K562 (cell line): ENCODE measurements around the gene SPANXA1. TPM values are rescaled to one million over a fixed set of nuclear protein-coding genes. Genes with fewer than 3 reads are reported as not detected.
"Not testable (repeated sequence)": the region's sequence is repeated elsewhere in the genome, so short reads cannot be mapped to it uniquely, and the experiment has no call there.

ENCODE experiments used
- ATAC-seq: fragments of 200-7000 bp; cut with Tn5 transposase; 3 replicates; pipeline ENCODE4 v1.9.1; 2020; ENCODE audit warnings: moderate library complexity
- Bru-seq: library from RNA; stranded (reverse); fragments of 400-500 nt; gene quantifications from one replicate; lab custom pipeline; 2021; lab: Mats Ljungman, UMichigan
- BruChase-seq, 2 experiments: library from RNA; stranded (reverse); fragments of 400-500 nt; gene quantifications; one replicate each; lab custom pipeline; 2021; lab: Mats Ljungman, UMichigan
- BruUV-seq: library from RNA; stranded (reverse); fragments of 400-500 nt; replicated peaks from 2 replicates; lab custom pipeline; 2021; lab: Mats Ljungman, UMichigan
- CTCF ChIA-PET: fragments of 300-600 bp; formaldehyde crosslinking; extraction: SDS; loops from one replicate; lab custom pipeline; 2021; ENCODE audit warnings: low intra/inter-chr PET ratio; lab: Yijun Ruan, JAX
- POLR2A ChIA-PET: fragments of 300-600, 350-650 bp; sonication (Branson Sonifier 250); formaldehyde crosslinking; extraction: SDS; loops from one replicate; lab custom pipeline; 2021; ENCODE audit warnings: antibody characterized with exemption, inconsistent platforms; lab: Yijun Ruan, JAX
- DNase-seq, 4 experiments: peaks; one replicate each; pipeline versions ENCODE4 v3.0.0 to v3.0.0-alpha.2; 2011 to 2018; ENCODE audit warnings: low spot score in 3 of 4, mixed read lengths in 3 of 4; ENCODE audit errors: extremely low read depth in 1 of 4
- FAIRE-seq: peaks from 2 replicates; lab custom pipeline; 2011; peaks lifted over from hg19 to GRCh38; lab: Jason Lieb, UNC
- H2AFZ ChIP-seq: 2 replicates; pipeline ENCODE4 v1.6.0; 2011; ENCODE audit warnings: low read depth, low read length, control low read depth, inconsistent platforms
- H3K27ac ChIP-seq: fragments of 200-600 bp; 3 replicates; pipeline ENCODE4 v1.8.0; 2011; ENCODE audit warnings: low read depth, mild to moderate bottlenecking, control low read depth, inconsistent platforms, low read length, moderate library complexity, mixed read lengths; ENCODE audit errors: extremely low read depth
- H3K27me3 ChIP-seq, 2 experiments: fragments of 300-600 bp in 1 of 2; 2 replicates in 1 of 2; 3 replicates in 1 of 2; pipeline versions ENCODE4 v1.6.0 to v1.8.0; 2011; ENCODE audit warnings: inconsistent platforms in 2 of 2, low read length in 2 of 2, mild to moderate bottlenecking in 1 of 2, mixed read lengths in 1 of 2, moderate library complexity in 1 of 2; ENCODE audit not compliant: control insufficient read depth in 2 of 2, insufficient read depth in 2 of 2
- H3K36me3 ChIP-seq: fragments of 300-600 bp; 3 replicates; pipeline ENCODE4 v1.8.0; 2011; ENCODE audit warnings: mild to moderate bottlenecking, low read length, inconsistent platforms; ENCODE audit not compliant: control insufficient read depth, insufficient read depth
- H3K4me1 ChIP-seq, 2 experiments: fragments of 200-600 bp in 1 of 2; replicated peaks in 1 of 2; 2 replicates in 1 of 2; 3 replicates in 1 of 2; pipeline versions ENCODE4 v1.5.1 to v1.8.0; 2011; ENCODE audit warnings: inconsistent platforms in 2 of 2, low read length in 2 of 2, mild to moderate bottlenecking in 1 of 2, mixed read lengths in 1 of 2, moderate library complexity in 1 of 2; ENCODE audit not compliant: control insufficient read depth in 2 of 2, insufficient read depth in 2 of 2
- H3K4me2 ChIP-seq: 2 replicates; pipeline ENCODE4 v1.6.1; 2011; ENCODE audit warnings: low read length, control low read depth, inconsistent platforms, mixed read lengths; ENCODE audit not compliant: insufficient read depth
- H3K4me3 ChIP-seq: fragments of 200-600 bp; sonication (generic), shearing (Covaris generic); 2 replicates; pipeline ENCODE4 v1.5.1; 2016; ENCODE audit warnings: control low read depth, inconsistent platforms
- H3K79me2 ChIP-seq: fragments of 200-600 bp; 3 replicates; pipeline ENCODE4 v1.8.0; 2011; ENCODE audit warnings: low read length, inconsistent platforms; ENCODE audit not compliant: control insufficient read depth, insufficient read depth
- H3K9ac ChIP-seq, 2 experiments: 2 replicates each; pipeline versions ENCODE4 v1.6.0 to v1.6.1; 2011; ENCODE audit warnings: low read depth in 2 of 2, low read length in 2 of 2, control low read depth in 1 of 2, inconsistent platforms in 1 of 2, mild to moderate bottlenecking in 1 of 2, mixed read lengths in 1 of 2; ENCODE audit not compliant: insufficient read depth in 1 of 2
- H3K9me1 ChIP-seq: one replicate; pipeline ENCODE4 v1.6.0; 2011; ENCODE audit warnings: inconsistent platforms, mild to moderate bottlenecking, low read length, moderate library complexity; ENCODE audit not compliant: control insufficient read depth, insufficient read depth
- H3K9me3 ChIP-seq: replicated peaks from 2 replicates; pipeline ENCODE4 v1.5.1; 2011; ENCODE audit warnings: low read depth, low read length, inconsistent platforms; ENCODE audit not compliant: control insufficient read depth, insufficient read depth
- H4K20me1 ChIP-seq: replicated peaks from 2 replicates; pipeline ENCODE4 v1.6.1; 2011; ENCODE audit warnings: low read length, inconsistent platforms, mixed read lengths; ENCODE audit not compliant: control insufficient read depth, insufficient read depth
- ELF4 ChIP-seq: fragments of 450-650 bp; formaldehyde crosslinking; IDR thresholded peaks from 2 replicates; pipeline ENCODE4 v1.4.0; 2022; ENCODE audit warnings: missing genetic modification characterization
- NEUROD1 ChIP-seq: fragments of 150-350 bp; IDR thresholded peaks from 2 replicates; pipeline ENCODE4 v1.6.1; 2014; ENCODE audit warnings: borderline replicate concordance, low read length, low read depth; ENCODE audit not compliant: partially characterized antibody
- ZBTB1 ChIP-seq: sonication (generic); formaldehyde crosslinking; IDR thresholded peaks from 2 replicates; pipeline ENCODE4 v1.8.1; 2023; ENCODE audit warnings: missing genetic modification reagents, low read depth, mild to moderate bottlenecking, borderline replicate concordance
- ZBTB7A ChIP-seq: IDR thresholded peaks from 2 replicates; pipeline ENCODE4 v1.6.1; 2011; ENCODE audit warnings: low read depth, mild to moderate bottlenecking, low read length, moderate library complexity, borderline replicate concordance; ENCODE audit not compliant: control insufficient read depth
- ZNF239 ChIP-seq: fragments of 250-450 bp; sonication (Bioruptor Pico); IDR thresholded peaks from 2 replicates; pipeline ENCODE4 v1.4.0; 2020; ENCODE audit warnings: mild to moderate bottlenecking
- WGBS: fragments of 100-300 bp; shearing (Covaris generic); methylation state at CpG from one replicate; pipeline ENCODE4 v1.1.6; 2016; ENCODE audit warnings: low coverage, mixed read lengths; ENCODE audit not compliant: insufficient coverage; ENCODE audit errors: missing lambda C conversion rate; 5-methylcytosine and 5-hydroxymethylcytosine counted together
- in situ Hi-C: fragments of 300-500 bp; cut with MboI; formaldehyde crosslinking; loops from 4 replicates; pipeline ENCODE4 v1.15.0; 2018; ENCODE audit warnings: inconsistent platforms, mixed read lengths
- intact Hi-C: fragments of 100-400 bp; cut with micrococcal nuclease; formaldehyde crosslinking; loops from 2 replicates; pipeline ENCODE4 v1.14.2; 2022
- long read RNA-seq, 3 experiments: library from polyadenylated mRNA in 2 of 3; library from RNA in 1 of 3; unstranded in 2 of 3; stranded (forward) in 1 of 3; transcript quantifications; one replicate each; pipeline ENCODE4 v2.0.0, GENCODE V29; 2019 to 2022
- polyA minus RNA-seq, 3 experiments: library from RNA; depleted of rRNA, polyadenylated mRNA; stranded (reverse); fragments of >200 nt; gene quantifications; 2 replicates each; pipeline ENCODE4 v1.2.3, GENCODE V29; 2011
- polyA plus RNA-seq, 8 experiments: library from polyadenylated mRNA; depleted of rRNA in 4 of 8; stranded (reverse) in 5 of 8; unstranded in 3 of 8; fragments of >200 nt; fragmentation: Nextera tagmentation in 2 of 8; fragmentation: Illumina TruSeq in 1 of 8; extraction: Ambion mirVana in 2 of 8; extraction: Trizol in 1 of 8; gene quantifications; 2 replicates each; pipeline versions ENCODE4 v1.2.1 to v1.2.3, GENCODE V29; 2011 to 2014; ENCODE audit warnings: inconsistent platforms in 1 of 8, missing spikeins in 1 of 8
- total RNA-seq, 7 experiments: library from RNA; depleted of rRNA in 6 of 7; stranded (reverse); fragments of >200 nt in 6 of 7; fragmentation: Illumina TruSeq in 2 of 7; extraction: Trizol in 2 of 7; gene quantifications; 2 replicates each; pipeline versions ENCODE4 v1.2.1 to v1.2.3, GENCODE V29; 2011 to 2021; ENCODE audit warnings: low replicate concordance in 1 of 7

Gene SPANXA1
- not detected in 2 replicates for total RNA-seq (2011; cell fraction: chromatin; rRNA removed; ENCODE audit: low replicate concordance)
- total RNA-seq (2011; cell fraction: nucleolus; rRNA removed), result not detected in 2 replicates
- not detected in 2 replicates for total RNA-seq (2011; cell fraction: nucleoplasm; rRNA removed)
- not detected in 2 replicates for total RNA-seq (2014; rRNA removed)
- not detected in 2 replicates for total RNA-seq (2014; rRNA removed; fragmentation: Illumina TruSeq; extraction: Trizol)
- total RNA-seq (2015; rRNA removed; fragmentation: Illumina TruSeq; extraction: Trizol), result not detected in 2 replicates
- total RNA-seq (2021), result not detected in 2 replicates
- not detected in 2 replicates for polyA plus RNA-seq (2011; rRNA removed)
- not detected in 2 replicates for polyA plus RNA-seq (2011; cell fraction: cytosol; rRNA removed)
- polyA plus RNA-seq (2011; cell fraction: nucleus; rRNA removed), result not detected in 2 replicates
- not detected in 2 replicates for polyA plus RNA-seq (2012)
- polyA plus RNA-seq (2014; fragmentation: Illumina TruSeq; extraction: Trizol), result not detected in 2 replicates
- under 1 TPM; 0.17 to 0.22 TPM for polyA plus RNA-seq (2014; fragmentation: Nextera tagmentation; extraction: Ambion mirVana)
- polyA plus RNA-seq (2014; rRNA removed), result not detected in 2 replicates
- not detected in 2 replicates for polyA minus RNA-seq (2011; rRNA and poly(A)+ RNA removed)
- not detected in 2 replicates for polyA minus RNA-seq (2011; cell fraction: cytosol; rRNA and poly(A)+ RNA removed)
- not detected in 2 replicates for polyA minus RNA-seq (2011; cell fraction: nucleus; rRNA and poly(A)+ RNA removed)
- Bru-seq, nascent RNA, result not detected
- not detected for BruChase-seq, experiment 1, labeled RNA remaining after a 2-hour chase
- BruChase-seq, experiment 2, labeled RNA remaining after a 6-hour chase, result not detected
- long read RNA-seq, experiment 1, result 0 reads
- long read RNA-seq, experiment 2, result 0 reads
- long read RNA-seq, experiment 3, result 0 reads

GRCh38 chrX:141584638-141585037 lies at the start of gene SPANXA1:
TSS of gene SPANXA1 (minus strand) at chrX:141584738. CDS start at chrX:141584678, 60 bp downstream.
- H3K9me1 ChIP-seq, BruUV-seq, H3K4me2 ChIP-seq, intact Hi-C loops, FAIRE-seq, ATAC-seq, H3K4me1 ChIP-seq, H3K27ac ChIP-seq, H3K79me2 ChIP-seq, H3K4me3 ChIP-seq, H2AFZ ChIP-seq, H3K27me3 ChIP-seq, H3K36me3 ChIP-seq, POLR2A ChIA-PET, H4K20me1 ChIP-seq, H3K9ac ChIP-seq, DNase-seq, CTCF ChIA-PET, H3K9me3 ChIP-seq, in situ Hi-C loops: not testable (repeated sequence)
- no CpG with 5 or more reads among the region's 10 CpGs for WGBS

- DNase-seq (no peak), ATAC-seq (no peak), FAIRE-seq (no peak)
- CTCF ChIA-PET, result no interaction called here
- no peaks in the 10 kb centered on the region for H4K20me1 ChIP-seq
- in situ Hi-C loops (no loop called here), intact Hi-C loops (no loop called here)
- no peak overlapping the region for H2AFZ ChIP-seq
- H3K9me1 ChIP-seq, result no peaks in the 10 kb centered on the region
- H3K36me3 ChIP-seq, result no peaks in the 10 kb centered on the region
- TF ChIP-seq ELF4 (CRISPR knock-in tag), result no peak
- TF ChIP-seq ZBTB1 (CRISPR knock-in tag), result no peak
- TF ChIP-seq NEUROD1, result no peak
- TF ChIP-seq ZBTB7A, result no peak
- TF ChIP-seq ZNF239, result no peak
- no peak overlapping the region for H3K4me2 ChIP-seq
- H3K27me3 ChIP-seq, result no peaks in the 10 kb centered on the region
- H3K27ac ChIP-seq, result no peak overlapping the region
- no peaks in the 10 kb centered on the region for H3K4me1 ChIP-seq
- no TSS peak for BruUV-seq
- POLR2A ChIA-PET, result no interaction called here
- H3K4me3 ChIP-seq, result no peak overlapping the region
- H3K9me3 ChIP-seq, result no peaks in the 10 kb centered on the region
- no peaks in the 10 kb centered on the region for H3K79me2 ChIP-seq
- no peak overlapping the region for H3K9ac ChIP-seq
These were observed 47.6 kb upstream of the SPANXA1 start for GRCh38 chrX:141632124-141632523.
